HFF-Myc (cell line): Measurements from ENCODE around the gene UBXN1.
"Not testable (repeated sequence)": the region's sequence is repeated elsewhere in the genome, so short reads cannot be mapped to it uniquely, and the experiment has no call there.

Experiments
- DNase-seq: peaks from one replicate; pipeline ENCODE4 v3.0.0-alpha.2; 2011; ENCODE audit warnings: low read depth; ENCODE audit errors: extremely low read depth
- H3K4me3 ChIP-seq: replicated peaks from 2 replicates; pipeline ENCODE4 v1.5.1; 2011; ENCODE audit warnings: low read depth, mild to moderate bottlenecking, control low read depth, low read length
- TF ChIP-seq, protein P1 (sequence below): IDR thresholded peaks from 2 replicates; pipeline ENCODE4 v1.5.1; 2012; ENCODE audit warnings: mild to moderate bottlenecking, low read depth, low read length, control low read depth; ENCODE audit errors: missing control alignments

UBXN1 gene

GRCh38 chr11:62652161-62653006, 26.5 kb downstream of the UBXN1 start:
- TF ChIP-seq, protein P1, sequence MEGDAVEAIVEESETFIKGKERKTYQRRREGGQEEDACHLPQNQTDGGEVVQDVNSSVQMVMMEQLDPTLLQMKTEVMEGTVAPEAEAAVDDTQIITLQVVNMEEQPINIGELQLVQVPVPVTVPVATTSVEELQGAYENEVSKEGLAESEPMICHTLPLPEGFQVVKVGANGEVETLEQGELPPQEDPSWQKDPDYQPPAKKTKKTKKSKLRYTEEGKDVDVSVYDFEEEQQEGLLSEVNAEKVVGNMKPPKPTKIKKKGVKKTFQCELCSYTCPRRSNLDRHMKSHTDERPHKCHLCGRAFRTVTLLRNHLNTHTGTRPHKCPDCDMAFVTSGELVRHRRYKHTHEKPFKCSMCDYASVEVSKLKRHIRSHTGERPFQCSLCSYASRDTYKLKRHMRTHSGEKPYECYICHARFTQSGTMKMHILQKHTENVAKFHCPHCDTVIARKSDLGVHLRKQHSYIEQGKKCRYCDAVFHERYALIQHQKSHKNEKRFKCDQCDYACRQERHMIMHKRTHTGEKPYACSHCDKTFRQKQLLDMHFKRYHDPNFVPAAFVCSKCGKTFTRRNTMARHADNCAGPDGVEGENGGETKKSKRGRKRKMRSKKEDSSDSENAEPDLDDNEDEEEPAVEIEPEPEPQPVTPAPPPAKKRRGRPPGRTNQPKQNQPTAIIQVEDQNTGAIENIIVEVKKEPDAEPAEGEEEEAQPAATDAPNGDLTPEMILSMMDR, result no peak
- no peak for DNase-seq
- H3K4me3 ChIP-seq, result peak overlapping the region; percentile 66

- not testable (repeated sequence) for DNase-seq
Measured at GRCh38 chr11:62650283-62650682, 28.6 kb downstream of the UBXN1 start.

DNA sequence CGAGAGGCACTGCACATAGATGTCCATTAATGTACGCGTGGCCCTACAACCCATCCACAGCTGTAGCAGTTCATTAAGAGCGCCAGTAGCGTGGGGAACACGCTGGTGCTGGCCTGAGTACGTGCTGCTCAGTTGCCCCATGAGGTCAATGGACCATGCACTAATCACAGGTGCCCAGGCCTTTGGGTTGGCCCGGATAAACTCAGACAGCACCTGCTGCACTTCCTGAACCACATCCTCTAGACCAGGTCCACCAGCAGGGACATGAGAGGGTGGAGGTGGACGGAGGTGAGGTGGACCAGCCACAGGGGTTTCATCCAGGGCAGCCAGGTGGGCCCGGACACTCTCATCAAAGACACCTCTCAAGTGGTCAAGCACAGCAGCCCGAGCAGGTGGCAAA, 29.4 kb downstream of the UBXN1 start:
- TF ChIP-seq, protein P1, result no peak
- H3K4me3 ChIP-seq, result no peak overlapping the region
- no peak for DNase-seq

More at GRCh38 chr11:62650283-62650682, 28.6 kb downstream of the UBXN1 start:
- H3K4me3 ChIP-seq, result not testable (repeated sequence)

DNA sequence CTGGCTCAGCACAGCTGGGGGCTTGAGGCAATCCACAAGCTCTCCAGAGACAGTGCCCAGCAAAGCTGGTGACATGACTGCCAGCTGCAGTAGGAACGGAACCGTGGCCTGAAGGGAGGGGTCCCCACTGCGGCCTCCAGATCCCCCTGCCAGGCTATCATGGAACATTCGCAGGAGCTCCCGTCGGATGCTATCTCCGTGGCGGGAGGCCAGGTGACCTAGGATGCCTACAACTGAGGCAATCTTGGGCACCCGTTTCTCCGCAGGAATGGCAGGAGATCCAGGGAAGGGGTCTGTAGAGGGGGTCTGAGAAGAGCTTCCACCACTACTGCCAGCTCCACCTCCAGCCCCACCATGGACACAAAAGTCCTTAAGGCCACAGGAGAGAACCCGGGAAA, 29.9 kb downstream of the UBXN1 start:
- DNase-seq, result no peak
- no peak overlapping the region for H3K4me3 ChIP-seq
- TF ChIP-seq, protein P1, result no peak

GRCh38 chr11:62648185-62648966, 30.5 kb downstream of the UBXN1 start:
- no peak overlapping the region for H3K4me3 ChIP-seq
- no peak for DNase-seq
- TF ChIP-seq, protein P1, result no peak

DNA sequence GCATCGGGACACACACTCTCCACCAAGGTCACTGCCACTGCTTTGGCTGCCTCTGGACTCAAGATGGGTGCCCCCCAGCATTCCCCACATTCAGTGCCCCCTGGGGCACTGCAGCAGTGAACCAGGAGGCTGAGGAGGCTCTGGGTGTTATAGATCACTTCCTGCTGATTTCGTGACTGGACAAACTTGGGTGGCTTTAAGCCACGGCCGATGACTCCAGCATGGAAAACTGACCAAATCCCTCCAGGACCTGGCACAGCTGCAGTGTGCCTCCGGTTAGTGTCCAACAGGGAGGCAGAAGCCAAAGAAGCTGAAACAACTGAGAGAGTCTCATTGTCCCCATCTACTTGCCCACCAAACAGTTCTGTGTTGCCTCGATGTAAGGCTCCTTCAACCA, 31.3 kb downstream of the UBXN1 start:
- TF ChIP-seq, protein P1, result no peak
- no peak overlapping the region for H3K4me3 ChIP-seq
- no peak for DNase-seq
